WTC11 (cell line): ENCODE measurements around the gene VASN. TPM values are rescaled to one million over a fixed set of nuclear protein-coding genes. Genes with fewer than 3 reads are reported as not detected.
A peak's percentile ranks its signal among the peaks of the same experiment; 100 is the strongest.

Experiments used
- ATAC-seq: fragments of 200-7000 bp; cut with Tn5 transposase; 2 replicates; pipeline ENCODE4 v1.10.0; 2021; ENCODE audit warnings: mild to moderate bottlenecking, moderate library complexity
- CTCF ChIA-PET: fragments of 300-600 bp; sonication (Branson Sonifier 250); formaldehyde crosslinking; loops from one replicate; lab custom pipeline; 2021; ENCODE audit warnings: antibody characterized with exemption; lab: Charles Lee
- POLR2A ChIA-PET: fragments of 350-600 bp; sonication (Branson Sonifier 250); formaldehyde crosslinking; loops from one replicate; lab custom pipeline; 2021; ENCODE audit warnings: antibody characterized with exemption; lab: Charles Lee
- DNase-seq: peaks from one replicate; pipeline ENCODE4 v3.0.0; 2021; ENCODE audit warnings: low spot score
- H3K27ac Mint-ChIP-seq: 2 replicates; pipeline ENCODE4 v1.8.0; 2021; ENCODE audit warnings: mixed read lengths
- H3K27me3 Mint-ChIP-seq: 2 replicates; pipeline ENCODE4 v1.8.0; 2021; ENCODE audit warnings: low read depth, mild to moderate bottlenecking, moderate library complexity, mixed read lengths
- H3K36me3 Mint-ChIP-seq: 2 replicates; pipeline ENCODE4 v1.8.0; 2021; ENCODE audit warnings: mixed read lengths
- H3K4me1 Mint-ChIP-seq: 2 replicates; pipeline ENCODE4 v1.8.0; 2022; ENCODE audit warnings: mixed read lengths
- H3K4me3 Mint-ChIP-seq: 2 replicates; pipeline ENCODE4 v1.8.0; 2021; ENCODE audit warnings: mild to moderate bottlenecking, moderate library complexity, mixed read lengths
- H3K9me3 Mint-ChIP-seq: 2 replicates; pipeline ENCODE4 v1.8.0; 2021; ENCODE audit warnings: mixed read lengths
- CBFB ChIP-seq: sonication (generic); formaldehyde crosslinking; IDR thresholded peaks from 2 replicates; pipeline ENCODE4 v1.8.1; 2022; ENCODE audit warnings: mild to moderate bottlenecking, low read depth, missing genetic modification reagents
- ESRRA ChIP-seq: sonication (generic); formaldehyde crosslinking; IDR thresholded peaks from 2 replicates; pipeline ENCODE4 v1.8.1; 2022; ENCODE audit warnings: mild to moderate bottlenecking, missing genetic modification reagents, borderline replicate concordance
- FOXJ3 ChIP-seq: sonication (generic); formaldehyde crosslinking; IDR thresholded peaks from 2 replicates; pipeline ENCODE4 v1.9.0; 2021; ENCODE audit warnings: missing genetic modification reagents, mild to moderate bottlenecking, borderline replicate concordance
- GTF2I ChIP-seq: fragments of 250-450 bp; sonication (Bioruptor Pico); conservative IDR thresholded peaks from 2 replicates; pipeline ENCODE4 v1.4.0; 2021; ENCODE audit warnings: mild to moderate bottlenecking
- JAZF1 ChIP-seq: fragments of 250-450 bp; sonication (Bioruptor Pico); IDR thresholded peaks from 2 replicates; pipeline ENCODE4 v1.9.0; 2021; ENCODE audit warnings: moderate library complexity, mild to moderate bottlenecking, inconsistent platforms
- NR1H2 ChIP-seq: sonication (generic); formaldehyde crosslinking; IDR thresholded peaks from 2 replicates; pipeline ENCODE4 v1.9.0; 2021; ENCODE audit warnings: mild to moderate bottlenecking, moderate library complexity, missing genetic modification reagents
- NR2C2 ChIP-seq: sonication (generic); formaldehyde crosslinking; IDR thresholded peaks from 2 replicates; pipeline ENCODE4 v1.8.0; 2022; ENCODE audit warnings: mild to moderate bottlenecking, missing genetic modification reagents
- RELA ChIP-seq: sonication (generic); formaldehyde crosslinking; IDR thresholded peaks from 2 replicates; pipeline ENCODE4 v1.8.1; 2022; ENCODE audit warnings: missing genetic modification reagents, mild to moderate bottlenecking, borderline replicate concordance
- SMAD4 ChIP-seq: sonication (generic); formaldehyde crosslinking; IDR thresholded peaks from 2 replicates; pipeline ENCODE4 v1.8.0; 2022; ENCODE audit warnings: mild to moderate bottlenecking, missing genetic modification reagents
- SP1 ChIP-seq: sonication (generic); formaldehyde crosslinking; conservative IDR thresholded peaks from 2 replicates; pipeline ENCODE4 v1.8.1; 2022; ENCODE audit warnings: missing genetic modification reagents
- TEAD1 ChIP-seq: sonication (generic); formaldehyde crosslinking; IDR thresholded peaks from 2 replicates; pipeline ENCODE4 v1.8.0; 2022; ENCODE audit warnings: mild to moderate bottlenecking, missing genetic modification reagents
- TEAD4 ChIP-seq: sonication (generic); formaldehyde crosslinking; IDR thresholded peaks from 2 replicates; pipeline ENCODE4 v1.8.0; 2022; ENCODE audit warnings: mild to moderate bottlenecking, missing genetic modification reagents
- ZBTB21 ChIP-seq: sonication (generic); formaldehyde crosslinking; IDR thresholded peaks from 2 replicates; pipeline ENCODE4 v1.8.1; 2023; ENCODE audit warnings: mild to moderate bottlenecking, missing genetic modification reagents, borderline replicate concordance
- ZNF121 ChIP-seq: sonication (generic); formaldehyde crosslinking; IDR thresholded peaks from 2 replicates; pipeline ENCODE4 v1.8.0; 2023; ENCODE audit warnings: missing genetic modification reagents
- ZNF138 ChIP-seq: sonication (generic); formaldehyde crosslinking; conservative IDR thresholded peaks from 2 replicates; pipeline ENCODE4 v1.8.1; 2022; ENCODE audit warnings: mild to moderate bottlenecking, moderate library complexity, missing genetic modification reagents
- ZNF232 ChIP-seq: sonication (generic); formaldehyde crosslinking; IDR thresholded peaks from 2 replicates; pipeline ENCODE4 v1.8.0; 2022; ENCODE audit warnings: mild to moderate bottlenecking, missing genetic modification reagents
- total RNA-seq: library from RNA; stranded (reverse); gene quantifications from 3 replicates; pipeline ENCODE4 v1.2.3, GENCODE V29; 2021
- TF ChIP-seq, protein P1 (sequence below): sonication (generic); formaldehyde crosslinking; IDR thresholded peaks from 2 replicates; pipeline ENCODE4 v1.8.0; 2022; ENCODE audit warnings: mild to moderate bottlenecking, missing genetic modification reagents
- TF ChIP-seq, protein P2 (sequence below): fragments of 250-450 bp; sonication (Bioruptor Pico); IDR thresholded peaks from 2 replicates; pipeline ENCODE4 v1.9.0; 2021; ENCODE audit warnings: mild to moderate bottlenecking
- TF ChIP-seq, protein P3 (sequence below): sonication (generic); formaldehyde crosslinking; IDR thresholded peaks from 2 replicates; pipeline ENCODE4 v1.8.1; 2022; ENCODE audit warnings: mild to moderate bottlenecking, moderate library complexity, missing genetic modification reagents
- TF ChIP-seq, protein P4 (sequence below): sonication (generic); formaldehyde crosslinking; IDR thresholded peaks from 2 replicates; pipeline ENCODE4 v1.8.0; 2022; ENCODE audit warnings: mild to moderate bottlenecking, missing genetic modification reagents
- TF ChIP-seq, protein P5 (sequence below): sonication (generic); formaldehyde crosslinking; IDR thresholded peaks from 2 replicates; pipeline ENCODE4 v1.8.0; 2023; ENCODE audit warnings: missing genetic modification reagents

The VASN gene
- total RNA-seq, 1 experiment from 2014 or later, result 8.0 TPM

DNA sequence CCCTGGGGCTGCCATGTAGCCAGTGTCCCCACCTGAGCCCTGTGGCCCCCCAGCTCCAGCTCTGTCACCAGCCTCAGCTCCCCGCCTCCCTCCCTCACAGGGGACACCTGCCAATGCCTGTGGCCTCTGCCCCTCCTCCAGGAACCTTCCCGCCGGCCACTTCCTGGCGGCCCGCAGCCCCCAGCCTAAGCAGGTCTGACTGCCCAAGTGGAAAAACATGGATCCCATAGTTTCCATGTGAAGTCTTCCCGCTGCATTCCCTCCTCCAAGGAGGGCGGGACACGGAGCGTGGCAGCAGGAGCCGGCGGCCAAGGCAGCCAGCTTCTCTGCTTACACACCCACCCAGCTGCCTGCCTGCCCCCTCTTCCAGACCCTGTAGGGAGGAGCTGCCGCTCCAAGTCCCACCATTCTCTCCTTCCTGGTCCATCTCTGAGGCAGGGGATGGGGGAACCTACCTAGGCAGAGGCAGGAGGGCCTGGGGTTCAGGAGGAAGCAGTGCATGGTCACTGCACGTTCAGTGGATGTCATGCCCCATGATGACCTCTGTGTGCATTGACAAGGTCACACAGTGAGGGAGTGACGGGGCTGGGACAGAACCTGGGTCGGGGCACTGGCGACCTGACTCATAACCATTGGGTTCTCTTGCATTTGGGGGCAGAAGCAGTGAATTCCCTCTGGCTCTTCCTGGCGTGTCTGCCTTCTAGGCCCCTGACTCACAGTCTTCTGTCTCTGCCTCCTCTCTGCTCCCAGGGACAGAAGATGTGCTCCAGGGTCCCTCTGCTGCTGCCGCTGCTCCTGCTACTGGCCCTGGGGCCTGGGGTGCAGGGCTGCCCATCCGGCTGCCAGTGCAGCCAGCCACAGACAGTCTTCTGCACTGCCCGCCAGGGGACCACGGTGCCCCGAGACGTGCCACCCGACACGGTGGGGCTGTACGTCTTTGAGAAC is 8.7 kb downstream of the VASN start:
- H3K36me3 Mint-ChIP-seq, result no peaks in the 10 kb centered on the region
- no peak for DNase-seq
- H3K4me3 Mint-ChIP-seq, result no peak overlapping the region
- H3K9me3 Mint-ChIP-seq, result no peaks in the 10 kb centered on the region
- TF ChIP-seq, protein P1, sequence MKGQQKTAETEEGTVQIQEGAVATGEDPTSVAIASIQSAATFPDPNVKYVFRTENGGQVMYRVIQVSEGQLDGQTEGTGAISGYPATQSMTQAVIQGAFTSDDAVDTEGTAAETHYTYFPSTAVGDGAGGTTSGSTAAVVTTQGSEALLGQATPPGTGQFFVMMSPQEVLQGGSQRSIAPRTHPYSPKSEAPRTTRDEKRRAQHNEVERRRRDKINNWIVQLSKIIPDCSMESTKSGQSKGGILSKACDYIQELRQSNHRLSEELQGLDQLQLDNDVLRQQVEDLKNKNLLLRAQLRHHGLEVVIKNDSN, result no peak
- TF ChIP-seq ESRRA (0 out of 2 replicates have a peak, but pooled peaks have one; percentile 10), ZNF232 (CRISPR knock-in tag) (no peak), ZNF121 (CRISPR knock-in tag) (peak; percentile 71)
- peak overlapping the region; percentile 78 for H3K27ac Mint-ChIP-seq
- H3K4me1 Mint-ChIP-seq, result peaks cover 29% of the 10 kb centered on the region
- ChIA-PET CTCF (interaction anchor here (1.4 to 11.7 kb wide), 5 partner anchors 11 to 23 kb away, joined by 5 to 273 read pairs (median 80); no protein-coding TSS in a partner anchor), POLR2A (interaction anchor here (1.5 to 3.4 kb wide), 2 partner anchors 9 to 12 kb away, joined by 4 to 25 read pairs; no protein-coding TSS in a partner anchor)
- no peaks in the 10 kb centered on the region for H3K27me3 Mint-ChIP-seq
- no peak for ATAC-seq

DNA sequence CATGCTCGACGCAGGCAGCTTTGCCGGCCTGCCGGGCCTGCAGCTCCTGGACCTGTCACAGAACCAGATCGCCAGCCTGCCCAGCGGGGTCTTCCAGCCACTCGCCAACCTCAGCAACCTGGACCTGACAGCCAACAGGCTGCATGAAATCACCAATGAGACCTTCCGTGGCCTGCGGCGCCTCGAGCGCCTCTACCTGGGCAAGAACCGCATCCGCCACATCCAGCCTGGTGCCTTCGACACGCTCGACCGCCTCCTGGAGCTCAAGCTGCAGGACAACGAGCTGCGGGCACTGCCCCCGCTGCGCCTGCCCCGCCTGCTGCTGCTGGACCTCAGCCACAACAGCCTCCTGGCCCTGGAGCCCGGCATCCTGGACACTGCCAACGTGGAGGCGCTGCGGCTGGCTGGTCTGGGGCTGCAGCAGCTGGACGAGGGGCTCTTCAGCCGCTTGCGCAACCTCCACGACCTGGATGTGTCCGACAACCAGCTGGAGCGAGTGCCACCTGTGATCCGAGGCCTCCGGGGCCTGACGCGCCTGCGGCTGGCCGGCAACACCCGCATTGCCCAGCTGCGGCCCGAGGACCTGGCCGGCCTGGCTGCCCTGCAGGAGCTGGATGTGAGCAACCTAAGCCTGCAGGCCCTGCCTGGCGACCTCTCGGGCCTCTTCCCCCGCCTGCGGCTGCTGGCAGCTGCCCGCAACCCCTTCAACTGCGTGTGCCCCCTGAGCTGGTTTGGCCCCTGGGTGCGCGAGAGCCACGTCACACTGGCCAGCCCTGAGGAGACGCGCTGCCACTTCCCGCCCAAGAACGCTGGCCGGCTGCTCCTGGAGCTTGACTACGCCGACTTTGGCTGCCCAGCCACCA is 9.7 kb downstream of the VASN start:
- H3K27me3 Mint-ChIP-seq, result no peaks in the 10 kb centered on the region
- no peak overlapping the region for H3K4me3 Mint-ChIP-seq
- TF ChIP-seq JAZF1 (CRISPR knock-in tag) (no peak), NR2C2 (CRISPR knock-in tag) (no peak), ZNF138 (CRISPR knock-in tag) (no peak)
- TF ChIP-seq, protein P2, sequence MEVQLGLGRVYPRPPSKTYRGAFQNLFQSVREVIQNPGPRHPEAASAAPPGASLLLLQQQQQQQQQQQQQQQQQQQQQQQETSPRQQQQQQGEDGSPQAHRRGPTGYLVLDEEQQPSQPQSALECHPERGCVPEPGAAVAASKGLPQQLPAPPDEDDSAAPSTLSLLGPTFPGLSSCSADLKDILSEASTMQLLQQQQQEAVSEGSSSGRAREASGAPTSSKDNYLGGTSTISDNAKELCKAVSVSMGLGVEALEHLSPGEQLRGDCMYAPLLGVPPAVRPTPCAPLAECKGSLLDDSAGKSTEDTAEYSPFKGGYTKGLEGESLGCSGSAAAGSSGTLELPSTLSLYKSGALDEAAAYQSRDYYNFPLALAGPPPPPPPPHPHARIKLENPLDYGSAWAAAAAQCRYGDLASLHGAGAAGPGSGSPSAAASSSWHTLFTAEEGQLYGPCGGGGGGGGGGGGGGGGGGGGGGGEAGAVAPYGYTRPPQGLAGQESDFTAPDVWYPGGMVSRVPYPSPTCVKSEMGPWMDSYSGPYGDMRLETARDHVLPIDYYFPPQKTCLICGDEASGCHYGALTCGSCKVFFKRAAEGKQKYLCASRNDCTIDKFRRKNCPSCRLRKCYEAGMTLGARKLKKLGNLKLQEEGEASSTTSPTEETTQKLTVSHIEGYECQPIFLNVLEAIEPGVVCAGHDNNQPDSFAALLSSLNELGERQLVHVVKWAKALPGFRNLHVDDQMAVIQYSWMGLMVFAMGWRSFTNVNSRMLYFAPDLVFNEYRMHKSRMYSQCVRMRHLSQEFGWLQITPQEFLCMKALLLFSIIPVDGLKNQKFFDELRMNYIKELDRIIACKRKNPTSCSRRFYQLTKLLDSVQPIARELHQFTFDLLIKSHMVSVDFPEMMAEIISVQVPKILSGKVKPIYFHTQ, result no peak
- ChIA-PET POLR2A (interaction anchor here (0.6 to 1.5 kb wide), 4 partner anchors 8 to 12 kb away, joined by 3 to 4 read pairs (median 3); no protein-coding TSS in a partner anchor), CTCF (interaction anchor here (1.0 to 11.7 kb wide), 6 partner anchors 8 to 727 kb away, joined by 3 to 273 read pairs (median 6); partner anchors contain the start of gene DNASE1)
- H3K9me3 Mint-ChIP-seq, result no peaks in the 10 kb centered on the region
- H3K27ac Mint-ChIP-seq, result no peak overlapping the region
- ATAC-seq, result no peak
- H3K36me3 Mint-ChIP-seq, result no peaks in the 10 kb centered on the region
- DNase-seq, result no peak
- peaks cover 24% of the 10 kb centered on the region for H3K4me1 Mint-ChIP-seq

DNA sequence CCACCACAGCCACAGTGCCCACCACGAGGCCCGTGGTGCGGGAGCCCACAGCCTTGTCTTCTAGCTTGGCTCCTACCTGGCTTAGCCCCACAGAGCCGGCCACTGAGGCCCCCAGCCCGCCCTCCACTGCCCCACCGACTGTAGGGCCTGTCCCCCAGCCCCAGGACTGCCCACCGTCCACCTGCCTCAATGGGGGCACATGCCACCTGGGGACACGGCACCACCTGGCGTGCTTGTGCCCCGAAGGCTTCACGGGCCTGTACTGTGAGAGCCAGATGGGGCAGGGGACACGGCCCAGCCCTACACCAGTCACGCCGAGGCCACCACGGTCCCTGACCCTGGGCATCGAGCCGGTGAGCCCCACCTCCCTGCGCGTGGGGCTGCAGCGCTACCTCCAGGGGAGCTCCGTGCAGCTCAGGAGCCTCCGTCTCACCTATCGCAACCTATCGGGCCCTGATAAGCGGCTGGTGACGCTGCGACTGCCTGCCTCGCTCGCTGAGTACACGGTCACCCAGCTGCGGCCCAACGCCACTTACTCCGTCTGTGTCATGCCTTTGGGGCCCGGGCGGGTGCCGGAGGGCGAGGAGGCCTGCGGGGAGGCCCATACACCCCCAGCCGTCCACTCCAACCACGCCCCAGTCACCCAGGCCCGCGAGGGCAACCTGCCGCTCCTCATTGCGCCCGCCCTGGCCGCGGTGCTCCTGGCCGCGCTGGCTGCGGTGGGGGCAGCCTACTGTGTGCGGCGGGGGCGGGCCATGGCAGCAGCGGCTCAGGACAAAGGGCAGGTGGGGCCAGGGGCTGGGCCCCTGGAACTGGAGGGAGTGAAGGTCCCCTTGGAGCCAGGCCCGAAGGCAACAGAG is 10.5 kb downstream of the VASN start:
- ChIA-PET CTCF (interaction anchor here (1.0 to 11.7 kb wide), 7 partner anchors 9 to 728 kb away, joined by 3 to 273 read pairs (median 5); partner anchors contain the start of gene DNASE1), POLR2A (interaction anchor here (0.6 to 1.5 kb wide), 3 partner anchors 9 to 11 kb away, joined by 3 read pairs; no protein-coding TSS in a partner anchor)
- Mint-ChIP-seq H3K4me3 (no peak overlapping the region), H3K27me3 (no peaks in the 10 kb centered on the region), H3K36me3 (no peaks in the 10 kb centered on the region), H3K4me1 (peaks cover 20% of the 10 kb centered on the region), H3K9me3 (no peaks in the 10 kb centered on the region), H3K27ac (no peak overlapping the region)
- DNase-seq (no peak), ATAC-seq (no peak)
- TF ChIP-seq ZNF121 (CRISPR knock-in tag) (no peak), TEAD1 (CRISPR knock-in tag) (no peak), GTF2I (no peak), CBFB (CRISPR knock-in tag) (no peak), SMAD4 (CRISPR knock-in tag) (no peak), NR1H2 (CRISPR knock-in tag) (no peak), RELA (CRISPR knock-in tag) (no peak), TEAD4 (CRISPR knock-in tag) (no peak), ZBTB21 (CRISPR knock-in tag) (no peak), SP1 (CRISPR knock-in tag) (no peak), FOXJ3 (no peak), ZNF138 (CRISPR knock-in tag) (no peak)
- TF ChIP-seq, protein P3, sequence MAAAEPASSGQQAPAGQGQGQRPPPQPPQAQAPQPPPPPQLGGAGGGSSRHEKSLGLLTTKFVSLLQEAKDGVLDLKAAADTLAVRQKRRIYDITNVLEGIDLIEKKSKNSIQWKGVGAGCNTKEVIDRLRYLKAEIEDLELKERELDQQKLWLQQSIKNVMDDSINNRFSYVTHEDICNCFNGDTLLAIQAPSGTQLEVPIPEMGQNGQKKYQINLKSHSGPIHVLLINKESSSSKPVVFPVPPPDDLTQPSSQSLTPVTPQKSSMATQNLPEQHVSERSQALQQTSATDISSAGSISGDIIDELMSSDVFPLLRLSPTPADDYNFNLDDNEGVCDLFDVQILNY (CRISPR knock-in tag), result no peak
- TF ChIP-seq, protein P4, sequence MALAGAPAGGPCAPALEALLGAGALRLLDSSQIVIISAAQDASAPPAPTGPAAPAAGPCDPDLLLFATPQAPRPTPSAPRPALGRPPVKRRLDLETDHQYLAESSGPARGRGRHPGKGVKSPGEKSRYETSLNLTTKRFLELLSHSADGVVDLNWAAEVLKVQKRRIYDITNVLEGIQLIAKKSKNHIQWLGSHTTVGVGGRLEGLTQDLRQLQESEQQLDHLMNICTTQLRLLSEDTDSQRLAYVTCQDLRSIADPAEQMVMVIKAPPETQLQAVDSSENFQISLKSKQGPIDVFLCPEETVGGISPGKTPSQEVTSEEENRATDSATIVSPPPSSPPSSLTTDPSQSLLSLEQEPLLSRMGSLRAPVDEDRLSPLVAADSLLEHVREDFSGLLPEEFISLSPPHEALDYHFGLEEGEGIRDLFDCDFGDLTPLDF (CRISPR knock-in tag), result no peak
- TF ChIP-seq, protein P5, sequence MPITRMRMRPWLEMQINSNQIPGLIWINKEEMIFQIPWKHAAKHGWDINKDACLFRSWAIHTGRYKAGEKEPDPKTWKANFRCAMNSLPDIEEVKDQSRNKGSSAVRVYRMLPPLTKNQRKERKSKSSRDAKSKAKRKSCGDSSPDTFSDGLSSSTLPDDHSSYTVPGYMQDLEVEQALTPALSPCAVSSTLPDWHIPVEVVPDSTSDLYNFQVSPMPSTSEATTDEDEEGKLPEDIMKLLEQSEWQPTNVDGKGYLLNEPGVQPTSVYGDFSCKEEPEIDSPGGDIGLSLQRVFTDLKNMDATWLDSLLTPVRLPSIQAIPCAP (CRISPR knock-in tag), result no peak
